GM18502 (cell line): ENCODE data around the gene CERS4.
"Not testable (repeated sequence)": the region's sequence is repeated elsewhere in the genome, so short reads cannot be mapped to it uniquely, and the experiment has no call there.

Experiments used
- ATAC-seq: cut with Tn5 transposase; IDR thresholded peaks from one replicate; pipeline ENCODE4 v1.9.1; 2021; ENCODE audit warnings: mild to moderate bottlenecking; ENCODE audit not compliant: unreplicated experiment, poor library complexity

Gene CERS4

GRCh38 chr19:8259142-8259921 is 50.2 kb downstream of the CERS4 start:
- no peak for ATAC-seq

- ATAC-seq: no peak
Measured at GRCh38 chr19:8259922-8260247, 50.7 kb downstream of the CERS4 start.

GRCh38 chr19:8261347-8261746 is 52.2 kb downstream of the CERS4 start:
- no peak for ATAC-seq

- no peak for ATAC-seq
Measured at GRCh38 chr19:8261881-8262280, 52.7 kb downstream of the CERS4 start.

GRCh38 chr19:8262431-8262830 is 53.3 kb downstream of the CERS4 start:
- no peak for ATAC-seq

- ATAC-seq: not testable (repeated sequence)
Measured at GRCh38 chr19:8264248-8264647, 55.1 kb downstream of the CERS4 start.

- no peak for ATAC-seq
Measured at GRCh38 chr19:8265872-8266271, 56.7 kb downstream of the CERS4 start.

- no peak for ATAC-seq
Measured at GRCh38 chr19:8269724-8270123, 60.6 kb downstream of the CERS4 start.

- not testable (repeated sequence) for ATAC-seq
Measured at GRCh38 chr19:8276508-8276907, 67.3 kb downstream of the CERS4 start.

GRCh38 chr19:8291337-8291736 is 82.2 kb downstream of the CERS4 start:
- ATAC-seq: not testable (repeated sequence)

- no peak for ATAC-seq
Measured at GRCh38 chr19:8302357-8302691, 93.2 kb downstream of the CERS4 start.

GRCh38 chr19:8302734-8303133 is 93.6 kb downstream of the CERS4 start:
- no peak for ATAC-seq

- no peak for ATAC-seq
Measured at GRCh38 chr19:8304841-8305621, 95.9 kb downstream of the CERS4 start.

- no peak for ATAC-seq
Measured at GRCh38 chr19:8305798-8306197, 96.6 kb downstream of the CERS4 start.

GRCh38 chr19:8306235-8307054 is 97.3 kb downstream of the CERS4 start:
- ATAC-seq: no peak

- ATAC-seq: no peak
Measured at GRCh38 chr19:8307400-8307964, 98.3 kb downstream of the CERS4 start.

GRCh38 chr19:8307965-8308866 is 99.0 kb downstream of the CERS4 start, which contains the start of gene CD320:
Gene CD320 (minus strand): TSS chr19:8308358. CDS start chr19:8308290, 68 bp downstream.
- ATAC-seq: peak; percentile 84

- no peak for ATAC-seq
Measured at GRCh38 chr19:8308891-8309291, 99.7 kb downstream of the CERS4 start.

- ATAC-seq: no peak
Measured at GRCh38 chr19:8310342-8311055, 101.3 kb downstream of the CERS4 start.
